K562 (cell line): ENCODE measurements around the gene FGFR4. TPM values are rescaled to one million over a fixed set of nuclear protein-coding genes. Genes with fewer than 3 reads are reported as not detected.

Experiments
- ATAC-seq: fragments of 200-7000 bp; cut with Tn5 transposase; 3 replicates; pipeline ENCODE4 v1.9.1; 2020; ENCODE audit warnings: moderate library complexity
- BruUV-seq: library from RNA; stranded (reverse); fragments of 400-500 nt; replicated peaks from 2 replicates; lab custom pipeline; 2021; lab: Mats Ljungman, UMichigan
- CTCF ChIA-PET: fragments of 300-600 bp; formaldehyde crosslinking; extraction: SDS; loops from one replicate; lab custom pipeline; 2021; ENCODE audit warnings: low intra/inter-chr PET ratio; lab: Yijun Ruan, JAX
- POLR2A ChIA-PET: fragments of 300-600, 350-650 bp; sonication (Branson Sonifier 250); formaldehyde crosslinking; extraction: SDS; loops from one replicate; lab custom pipeline; 2021; ENCODE audit warnings: antibody characterized with exemption, inconsistent platforms; lab: Yijun Ruan, JAX
- DNase-seq, 4 experiments: peaks; one replicate each; pipeline versions ENCODE4 v3.0.0 to v3.0.0-alpha.2; 2011 to 2018; ENCODE audit warnings: low spot score in 3 of 4, mixed read lengths in 3 of 4; ENCODE audit errors: extremely low read depth in 1 of 4
- FAIRE-seq: peaks from 2 replicates; lab custom pipeline; 2011; peaks lifted over from hg19 to GRCh38; lab: Jason Lieb, UNC
- H2AFZ ChIP-seq: 2 replicates; pipeline ENCODE4 v1.6.0; 2011; ENCODE audit warnings: low read depth, low read length, control low read depth, inconsistent platforms
- H3K27ac ChIP-seq: fragments of 200-600 bp; 3 replicates; pipeline ENCODE4 v1.8.0; 2011; ENCODE audit warnings: low read depth, mild to moderate bottlenecking, control low read depth, inconsistent platforms, low read length, moderate library complexity, mixed read lengths; ENCODE audit errors: extremely low read depth
- H3K27me3 ChIP-seq, 2 experiments: fragments of 300-600 bp in 1 of 2; 2 replicates in 1 of 2; 3 replicates in 1 of 2; pipeline versions ENCODE4 v1.6.0 to v1.8.0; 2011; ENCODE audit warnings: inconsistent platforms in 2 of 2, low read length in 2 of 2, mild to moderate bottlenecking in 1 of 2, mixed read lengths in 1 of 2, moderate library complexity in 1 of 2; ENCODE audit not compliant: control insufficient read depth in 2 of 2, insufficient read depth in 2 of 2
- H3K36me3 ChIP-seq: fragments of 300-600 bp; 3 replicates; pipeline ENCODE4 v1.8.0; 2011; ENCODE audit warnings: mild to moderate bottlenecking, low read length, inconsistent platforms; ENCODE audit not compliant: control insufficient read depth, insufficient read depth
- H3K4me1 ChIP-seq, 2 experiments: fragments of 200-600 bp in 1 of 2; replicated peaks in 1 of 2; 2 replicates in 1 of 2; 3 replicates in 1 of 2; pipeline versions ENCODE4 v1.5.1 to v1.8.0; 2011; ENCODE audit warnings: inconsistent platforms in 2 of 2, low read length in 2 of 2, mild to moderate bottlenecking in 1 of 2, mixed read lengths in 1 of 2, moderate library complexity in 1 of 2; ENCODE audit not compliant: control insufficient read depth in 2 of 2, insufficient read depth in 2 of 2
- H3K4me2 ChIP-seq: 2 replicates; pipeline ENCODE4 v1.6.1; 2011; ENCODE audit warnings: low read length, control low read depth, inconsistent platforms, mixed read lengths; ENCODE audit not compliant: insufficient read depth
- H3K4me3 ChIP-seq: fragments of 200-600 bp; sonication (generic), shearing (Covaris generic); 2 replicates; pipeline ENCODE4 v1.5.1; 2016; ENCODE audit warnings: control low read depth, inconsistent platforms
- H3K79me2 ChIP-seq: fragments of 200-600 bp; 3 replicates; pipeline ENCODE4 v1.8.0; 2011; ENCODE audit warnings: low read length, inconsistent platforms; ENCODE audit not compliant: control insufficient read depth, insufficient read depth
- H3K9ac ChIP-seq, 2 experiments: 2 replicates each; pipeline versions ENCODE4 v1.6.0 to v1.6.1; 2011; ENCODE audit warnings: low read depth in 2 of 2, low read length in 2 of 2, control low read depth in 1 of 2, inconsistent platforms in 1 of 2, mild to moderate bottlenecking in 1 of 2, mixed read lengths in 1 of 2; ENCODE audit not compliant: insufficient read depth in 1 of 2
- H3K9me1 ChIP-seq: one replicate; pipeline ENCODE4 v1.6.0; 2011; ENCODE audit warnings: inconsistent platforms, mild to moderate bottlenecking, low read length, moderate library complexity; ENCODE audit not compliant: control insufficient read depth, insufficient read depth
- H3K9me3 ChIP-seq: replicated peaks from 2 replicates; pipeline ENCODE4 v1.5.1; 2011; ENCODE audit warnings: low read depth, low read length, inconsistent platforms; ENCODE audit not compliant: control insufficient read depth, insufficient read depth
- H4K20me1 ChIP-seq: replicated peaks from 2 replicates; pipeline ENCODE4 v1.6.1; 2011; ENCODE audit warnings: low read length, inconsistent platforms, mixed read lengths; ENCODE audit not compliant: control insufficient read depth, insufficient read depth
- CHCHD3 ChIP-seq: fragments of 250-450 bp; sonication (Bioruptor Pico); IDR thresholded peaks from 2 replicates; pipeline ENCODE4 v2.1.2; 2022; ENCODE audit warnings: mild to moderate bottlenecking
- FOXM1 ChIP-seq, 2 experiments: fragments of 450-650 bp in 1 of 2; sonication (generic) in 1 of 2; formaldehyde crosslinking in 1 of 2; IDR thresholded peaks; 2 replicates each; pipeline versions ENCODE4 v1.6.1 to v1.9.0; 2017 to 2022; ENCODE audit warnings: low read depth in 2 of 2, mild to moderate bottlenecking in 2 of 2, missing genetic modification reagents in 1 of 2, moderate library complexity in 1 of 2
- HDAC6 ChIP-seq: IDR thresholded peaks from 2 replicates; pipeline ENCODE4 v1.6.1; 2012; ENCODE audit warnings: low read depth, mild to moderate bottlenecking, control low read depth, inconsistent platforms, low read length, moderate library complexity
- HDAC8 ChIP-seq: fragments of 450-650 bp; IDR thresholded peaks from 2 replicates; pipeline ENCODE4 v1.6.1; 2016; ENCODE audit warnings: mild to moderate bottlenecking, missing genetic modification characterization, moderate library complexity, missing compliant biosample characterization
- KHSRP ChIP-seq: fragments of 450-650 bp; IDR thresholded peaks from 2 replicates; pipeline ENCODE4 v1.6.1; 2017
- MIER1 ChIP-seq: fragments of 450-650 bp; IDR thresholded peaks from 2 replicates; pipeline ENCODE4 v1.6.1; 2016; ENCODE audit warnings: antibody characterized with exemption, mild to moderate bottlenecking, low read depth
- MYBL2 ChIP-seq, 2 experiments: fragments of 450-650 bp in 1 of 2; sonication (generic) in 1 of 2; formaldehyde crosslinking in 1 of 2; IDR thresholded peaks; 2 replicates each; pipeline versions ENCODE4 v1.6.1 to v1.8.1; 2017 to 2022; ENCODE audit warnings: borderline replicate concordance in 1 of 2, inconsistent platforms in 1 of 2, low read depth in 1 of 2, mild to moderate bottlenecking in 1 of 2, missing genetic modification reagents in 1 of 2, moderate library complexity in 1 of 2
- NFXL1 ChIP-seq: fragments of 450-650 bp; formaldehyde crosslinking; IDR thresholded peaks from 2 replicates; pipeline ENCODE4 v1.4.0; 2021; ENCODE audit warnings: mild to moderate bottlenecking
- POLR2B ChIP-seq: fragments of 450-650 bp; IDR thresholded peaks from 2 replicates; pipeline ENCODE4 v1.6.1; 2018; ENCODE audit warnings: low read depth; ENCODE audit not compliant: partially characterized antibody
- RCOR1 ChIP-seq, 2 experiments: IDR thresholded peaks; 2 replicates each; pipeline ENCODE4 v1.6.1; 2012; ENCODE audit warnings: low read depth in 2 of 2, low read length in 2 of 2, borderline replicate concordance in 1 of 2, improper control_type of control experiment in 1 of 2
- SLC30A9 ChIP-seq: fragments of 250-450 bp; sonication (Bioruptor Pico); IDR thresholded peaks from 2 replicates; pipeline ENCODE4 v1.8.0; 2022; ENCODE audit warnings: mild to moderate bottlenecking, moderate library complexity
- SMARCC2 ChIP-seq: fragments of 450-650 bp; IDR thresholded peaks from 2 replicates; pipeline ENCODE4 v1.6.1; 2017; ENCODE audit warnings: antibody characterized with exemption, moderate library complexity, mild to moderate bottlenecking, low read depth
- TAF1 ChIP-seq: IDR thresholded peaks from 2 replicates; pipeline ENCODE4 v1.6.1; 2011; ENCODE audit warnings: mild to moderate bottlenecking, low read length, moderate library complexity; ENCODE audit not compliant: insufficient read depth, control insufficient read depth, severe bottlenecking; ENCODE audit errors: extremely low read depth
- TCF3 ChIP-seq: sonication (generic); formaldehyde crosslinking; IDR thresholded peaks from 2 replicates; pipeline ENCODE4 v1.4.0; 2020; ENCODE audit warnings: mild to moderate bottlenecking, missing genetic modification reagents
- ZKSCAN3 ChIP-seq: fragments of 250-450 bp; sonication (Bioruptor Pico); IDR thresholded peaks from 2 replicates; pipeline ENCODE4 v1.4.0; 2020
- ZKSCAN8 ChIP-seq: fragments of 200-800 bp; sonication (Bioruptor generic); IDR thresholded peaks from 2 replicates; pipeline ENCODE4 v1.6.1; 2016; ENCODE audit warnings: missing genetic modification characterization, missing compliant biosample characterization
- ZNF121 ChIP-seq: sonication (generic); formaldehyde crosslinking; conservative IDR thresholded peaks from 2 replicates; pipeline ENCODE4 v1.8.0; 2022; ENCODE audit warnings: missing genetic modification reagents
- ZNF584 ChIP-seq: fragments of 200-800 bp; sonication (Bioruptor generic); IDR thresholded peaks from 2 replicates; pipeline ENCODE4 v1.6.1; 2016; ENCODE audit warnings: low read depth, mild to moderate bottlenecking, missing genetic modification characterization, missing compliant biosample characterization
- WGBS: fragments of 100-300 bp; shearing (Covaris generic); methylation state at CpG from one replicate; pipeline ENCODE4 v1.1.6; 2016; ENCODE audit warnings: low coverage, mixed read lengths; ENCODE audit not compliant: insufficient coverage; ENCODE audit errors: missing lambda C conversion rate; 5-methylcytosine and 5-hydroxymethylcytosine counted together
- in situ Hi-C: fragments of 300-500 bp; cut with MboI; formaldehyde crosslinking; loops from 4 replicates; pipeline ENCODE4 v1.15.0; 2018; ENCODE audit warnings: inconsistent platforms, mixed read lengths
- intact Hi-C: fragments of 100-400 bp; cut with micrococcal nuclease; formaldehyde crosslinking; loops from 2 replicates; pipeline ENCODE4 v1.14.2; 2022
- polyA plus RNA-seq, 8 experiments: library from polyadenylated mRNA; depleted of rRNA in 4 of 8; stranded (reverse) in 5 of 8; unstranded in 3 of 8; fragments of >200 nt; fragmentation: Nextera tagmentation in 2 of 8; fragmentation: Illumina TruSeq in 1 of 8; extraction: Ambion mirVana in 2 of 8; extraction: Trizol in 1 of 8; gene quantifications; 2 replicates each; pipeline versions ENCODE4 v1.2.1 to v1.2.3, GENCODE V29; 2011 to 2014; ENCODE audit warnings: inconsistent platforms in 1 of 8, missing spikeins in 1 of 8
- total RNA-seq, 7 experiments: library from RNA; depleted of rRNA in 6 of 7; stranded (reverse); fragments of >200 nt in 6 of 7; fragmentation: Illumina TruSeq in 2 of 7; extraction: Trizol in 2 of 7; gene quantifications; 2 replicates each; pipeline versions ENCODE4 v1.2.1 to v1.2.3, GENCODE V29; 2011 to 2021; ENCODE audit warnings: low replicate concordance in 1 of 7
- TF ChIP-seq, protein P1 (sequence below): fragments of 450-650 bp; IDR thresholded peaks from 2 replicates; pipeline ENCODE4 v1.6.1; 2016

FGFR4 gene
- total and polyA plus RNA-seq, 9 of the 15 experiments (the other 6 are each of a cell fraction or from before 2014, with no cell fraction given) = 0.76 to 35.4 (median 7.5) TPM

DNA sequence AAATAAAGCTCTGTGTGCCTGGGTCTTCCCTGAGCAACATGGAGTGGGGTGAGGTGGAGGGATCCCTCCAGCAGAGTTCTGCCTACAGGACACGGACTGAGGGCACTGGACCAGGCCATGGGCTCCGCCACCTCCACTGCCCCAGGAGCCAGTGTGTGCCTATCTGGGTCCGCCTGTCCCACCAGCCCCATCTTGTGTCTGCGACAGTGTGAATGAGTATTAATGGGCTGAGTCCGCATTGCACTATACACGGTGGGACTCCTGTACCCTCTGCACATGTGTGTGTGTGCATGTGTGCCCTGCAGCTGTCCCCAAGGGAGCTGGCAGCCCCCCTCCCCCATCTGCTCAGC is 11.4 kb downstream of the FGFR4 start:
- no peak for TF ChIP-seq MYBL2 (IDR thresholded peaks at IDR 0.05; ENCODE audit: low read depth)
- TF ChIP-seq MYBL2 (CRISPR knock-in tag; IDR thresholded peaks at IDR 0.05; ENCODE audit: borderline replicate concordance) = no peak
- TF ChIP-seq TCF3 (CRISPR knock-in tag) = no peak
- TF ChIP-seq RCOR1 (IDR thresholded peaks at IDR 0.05; ENCODE audit: borderline replicate concordance in 1 of 2, low read depth in 2 of 2, low read length in 2 of 2) = no peak
- TF ChIP-seq, protein P1, sequence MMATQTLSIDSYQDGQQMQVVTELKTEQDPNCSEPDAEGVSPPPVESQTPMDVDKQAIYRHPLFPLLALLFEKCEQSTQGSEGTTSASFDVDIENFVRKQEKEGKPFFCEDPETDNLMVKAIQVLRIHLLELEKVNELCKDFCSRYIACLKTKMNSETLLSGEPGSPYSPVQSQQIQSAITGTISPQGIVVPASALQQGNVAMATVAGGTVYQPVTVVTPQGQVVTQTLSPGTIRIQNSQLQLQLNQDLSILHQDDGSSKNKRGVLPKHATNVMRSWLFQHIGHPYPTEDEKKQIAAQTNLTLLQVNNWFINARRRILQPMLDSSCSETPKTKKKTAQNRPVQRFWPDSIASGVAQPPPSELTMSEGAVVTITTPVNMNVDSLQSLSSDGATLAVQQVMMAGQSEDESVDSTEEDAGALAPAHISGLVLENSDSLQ = no peak
- TF ChIP-seq FOXM1 (IDR thresholded peaks at IDR 0.05; ENCODE audit: low read depth) = no peak
- no peak for TF ChIP-seq FOXM1 (CRISPR knock-in tag; IDR thresholded peaks at IDR 0.05; ENCODE audit: low read depth)
- TF ChIP-seq SMARCC2 = no peak
- no peak for TF ChIP-seq ZNF584 (CRISPR knock-in tag)
- TF ChIP-seq SLC30A9 = no peak
- no peak for TF ChIP-seq CHCHD3 (CRISPR knock-in tag)
- TF ChIP-seq POLR2B = no peak
- no peak for TF ChIP-seq NFXL1 (CRISPR knock-in tag)
- TF ChIP-seq ZNF121 (CRISPR knock-in tag) = no peak
- no peak for TF ChIP-seq TAF1
- TF ChIP-seq MIER1 = no peak
- TF ChIP-seq ZKSCAN3 (CRISPR knock-in tag) = no peak
- no peak for TF ChIP-seq HDAC6
- no peak for TF ChIP-seq KHSRP
- TF ChIP-seq ZKSCAN8 (CRISPR knock-in tag) = no peak
- no peak for TF ChIP-seq HDAC8
- no peaks in the 10 kb centered on the region for H3K9me3 ChIP-seq
- BruUV-seq = no TSS peak
- no peaks in the 10 kb centered on the region for H4K20me1 ChIP-seq
- CTCF ChIA-PET = no interaction called here
- POLR2A ChIA-PET = interaction anchor here (1.1 to 1.4 kb wide), 4 partner anchors 9 to 422 kb away, joined by 3 to 6 read pairs (median 4); no protein-coding TSS in a partner anchor
- DNase-seq (no peak), FAIRE-seq (no peak), ATAC-seq (no peak)
- H3K4me1 ChIP-seq = peaks cover 0 to 45% of the 10 kb centered on the region in 2 experiments; a peak in 2 of 5 replicates
- no peaks in the 10 kb centered on the region for H3K36me3 ChIP-seq
- H3K79me2 ChIP-seq = no peaks in the 10 kb centered on the region
- no peaks in the 10 kb centered on the region for H3K9me1 ChIP-seq
- WGBS = 77% methylated on average over 6 of the region's 6 CpGs
- H3K4me3 ChIP-seq = no peak overlapping the region
- 0 out of 5 replicates have a peak, but pooled peaks cover 0 to 3% of the 10 kb centered on the region in 2 experiments for H3K27me3 ChIP-seq
- H3K9ac ChIP-seq = no peak overlapping the region; a peak in 1 of 4 replicates
- H3K27ac ChIP-seq = no peak overlapping the region
- H3K4me2 ChIP-seq = no peak overlapping the region
- intact Hi-C loops = loop anchor here (5.0 kb wide), 1 partner anchor 281 kb away; no protein-coding TSS in a partner anchor
- in situ Hi-C loops = no loop called here
- H2AFZ ChIP-seq = no peak overlapping the region
